GM18868 (cell line): ENCODE results near the gene TMIGD3.

Experiments
- ATAC-seq: cut with Tn5 transposase; IDR thresholded peaks from one replicate; pipeline ENCODE4 v1.9.1; 2021; ENCODE audit warnings: mild to moderate bottlenecking, moderate library complexity; ENCODE audit not compliant: unreplicated experiment

TMIGD3 gene

DNA sequence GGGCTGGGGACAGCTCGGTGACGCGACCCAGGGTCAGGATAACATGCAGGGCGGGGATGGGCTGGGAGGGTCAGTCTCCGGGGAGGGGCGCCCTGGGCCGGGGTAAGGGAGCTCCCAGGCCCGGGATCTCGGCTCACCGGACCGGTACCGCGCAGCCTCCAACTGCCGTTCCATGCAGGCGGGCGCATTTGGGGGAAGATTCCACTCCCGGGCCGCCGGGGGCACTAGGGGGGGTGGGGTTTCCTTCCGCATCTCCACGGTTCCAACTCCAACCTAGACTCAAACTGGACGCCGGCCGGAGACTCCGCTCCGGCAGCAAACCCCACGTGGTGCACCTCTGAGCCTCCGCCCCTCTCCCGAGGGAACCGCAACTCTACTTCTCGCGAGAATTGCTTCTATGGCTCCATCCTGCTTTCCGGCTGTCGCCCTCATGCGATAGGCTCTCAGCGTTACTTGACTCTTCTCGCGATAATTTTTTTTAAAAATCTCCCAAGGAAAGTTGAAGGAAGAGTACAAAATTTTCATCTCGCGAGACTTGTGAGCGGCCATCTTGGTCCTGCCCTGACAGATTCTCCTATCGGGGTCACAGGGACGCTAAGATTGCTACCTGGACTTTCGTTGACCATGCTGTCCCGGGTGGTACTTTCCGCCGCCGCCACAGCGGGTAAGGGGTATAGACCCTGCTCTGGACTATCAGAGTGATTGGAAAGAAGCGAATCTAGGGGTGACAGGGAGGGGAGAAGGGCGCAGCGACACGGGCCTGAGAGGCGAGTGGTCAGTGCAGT lies 54.3 kb downstream of the TMIGD3 start, which contains the start of the genes ATP5PB and WDR77:
Gene ATP5PB (plus strand): TSS at position 547 of the 785 bp plus-strand sequence. CDS start 78 bp downstream, at position 625.
Gene WDR77 (minus strand): TSS at position 339 of the 785 bp plus-strand sequence. CDS start 87 bp downstream, at position 252.
- peak; percentile 93 for ATAC-seq

DNA sequence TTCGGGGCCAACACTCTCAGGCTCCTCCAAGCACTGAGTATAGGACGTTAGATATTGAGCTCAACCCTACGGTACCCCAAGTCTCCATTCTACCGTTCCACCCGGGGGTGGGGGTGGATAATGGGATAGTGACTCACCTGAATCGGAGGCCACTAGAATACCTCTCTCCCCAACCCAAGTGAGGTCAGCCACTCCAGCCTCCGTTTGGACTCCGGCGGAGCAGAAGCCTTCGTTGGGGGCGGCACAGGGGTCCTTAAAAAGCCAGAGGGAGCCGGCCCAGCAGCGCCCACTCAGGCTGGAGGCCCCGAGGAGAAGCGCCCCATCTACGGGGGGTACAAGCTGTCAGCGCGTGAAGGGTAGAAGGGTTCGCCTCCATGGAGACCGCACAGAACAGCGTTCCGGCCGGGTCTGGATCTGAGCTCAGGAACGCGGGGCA lies 54.9 kb downstream of the TMIGD3 start:
- peak; percentile 22 for ATAC-seq

DNA sequence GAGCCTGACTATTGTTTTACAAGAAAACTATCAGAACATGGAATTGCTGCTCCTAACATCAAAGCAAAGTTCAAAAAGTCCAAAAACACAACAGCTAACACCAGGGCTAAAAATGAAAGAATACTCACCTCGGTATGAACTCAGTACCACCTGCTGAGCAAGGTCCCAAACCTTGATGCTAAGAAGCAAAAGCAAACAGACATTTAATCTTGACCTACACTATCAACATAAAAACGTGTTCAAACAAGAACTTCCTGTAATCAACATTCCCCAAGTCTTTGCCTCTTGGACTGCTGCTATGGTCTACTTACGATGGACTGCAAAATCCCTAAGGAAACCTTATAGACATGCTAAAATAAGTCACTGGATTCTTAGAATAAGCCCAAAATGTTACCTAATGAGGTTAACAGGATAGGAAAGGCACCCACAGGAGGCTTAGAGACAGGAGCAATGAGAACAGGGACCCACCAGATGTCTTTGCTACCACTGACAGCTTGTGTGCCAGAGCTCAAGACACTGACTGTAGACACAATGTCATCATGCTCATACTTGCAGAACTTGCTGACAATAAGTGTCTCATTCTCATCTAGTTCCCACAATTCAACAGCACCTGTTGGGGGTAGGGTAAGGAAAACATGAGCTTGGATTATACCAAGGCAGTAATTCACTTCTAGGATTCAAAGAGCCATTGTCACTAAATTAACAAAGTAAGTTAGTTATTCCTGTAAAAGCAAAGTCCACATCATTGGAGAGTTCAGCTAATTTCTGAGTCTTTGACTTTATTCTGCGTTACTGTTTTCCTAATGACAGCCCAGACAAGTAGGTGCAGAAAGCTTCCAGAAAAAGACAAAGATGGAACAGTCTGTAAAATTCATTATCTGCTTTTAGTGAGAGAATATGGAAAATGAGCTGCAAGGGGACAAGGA lies 56.2 kb downstream of the TMIGD3 start:
- ATAC-seq = no peak

DNA sequence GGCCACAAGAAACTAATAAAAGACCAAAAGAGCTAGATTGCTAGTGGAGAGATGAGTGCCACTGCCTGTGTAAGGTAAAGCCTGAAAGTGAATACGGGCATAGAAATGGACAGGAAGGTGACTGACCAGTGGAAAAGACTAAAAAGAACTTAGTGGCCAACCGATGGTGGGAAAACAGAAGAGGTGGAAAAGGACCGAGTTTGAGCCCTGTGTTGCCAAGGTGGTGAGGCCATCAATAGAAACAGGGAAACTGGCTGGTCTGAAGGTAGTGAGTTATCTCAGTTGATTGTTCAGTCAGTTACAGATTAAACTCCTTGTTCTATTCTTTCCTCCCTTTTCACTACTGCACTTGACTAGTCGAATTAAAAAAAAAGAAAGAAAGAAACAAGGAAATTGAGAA lies 56.9 kb downstream of the TMIGD3 start:
- ATAC-seq = no peak

DNA sequence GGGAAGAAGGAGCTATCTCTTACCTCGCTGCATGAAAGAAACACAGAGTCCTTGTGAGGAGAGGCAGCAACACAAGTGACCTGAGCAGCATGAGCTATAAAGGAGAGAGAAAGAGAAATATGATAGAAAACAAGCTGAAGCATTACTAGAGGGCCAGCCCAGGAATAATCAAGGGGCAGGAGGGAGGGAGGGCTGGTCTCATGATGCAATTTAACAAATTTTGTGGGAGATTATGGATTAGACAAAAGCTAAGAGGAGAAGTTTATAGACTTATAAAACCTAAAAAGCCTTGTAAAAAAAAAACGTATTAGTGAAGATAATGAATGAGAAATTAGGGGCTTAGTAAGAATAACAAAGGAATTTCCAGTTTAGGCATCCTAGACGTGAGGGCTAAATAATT lies 59.4 kb downstream of the TMIGD3 start:
- ATAC-seq = no peak

DNA sequence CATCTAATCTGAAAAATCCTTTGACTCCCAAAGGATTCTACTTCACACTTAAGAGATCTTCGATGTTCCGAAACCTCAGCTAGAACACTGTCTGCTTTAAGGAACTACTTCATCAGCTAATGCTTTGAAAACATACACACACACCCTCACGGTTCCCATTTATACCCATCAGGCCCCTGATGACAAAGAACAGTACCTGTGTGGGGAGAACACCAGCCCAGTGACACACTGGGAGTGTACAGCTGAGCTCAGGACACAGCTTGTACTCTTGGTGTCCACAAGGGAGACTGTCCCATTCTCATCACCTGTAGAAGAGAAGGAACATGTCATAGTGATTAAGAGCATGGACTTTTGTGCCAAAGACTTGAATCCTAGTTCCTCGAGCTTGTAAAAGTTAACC lies 61.0 kb downstream of the TMIGD3 start:
- no peak for ATAC-seq

DNA sequence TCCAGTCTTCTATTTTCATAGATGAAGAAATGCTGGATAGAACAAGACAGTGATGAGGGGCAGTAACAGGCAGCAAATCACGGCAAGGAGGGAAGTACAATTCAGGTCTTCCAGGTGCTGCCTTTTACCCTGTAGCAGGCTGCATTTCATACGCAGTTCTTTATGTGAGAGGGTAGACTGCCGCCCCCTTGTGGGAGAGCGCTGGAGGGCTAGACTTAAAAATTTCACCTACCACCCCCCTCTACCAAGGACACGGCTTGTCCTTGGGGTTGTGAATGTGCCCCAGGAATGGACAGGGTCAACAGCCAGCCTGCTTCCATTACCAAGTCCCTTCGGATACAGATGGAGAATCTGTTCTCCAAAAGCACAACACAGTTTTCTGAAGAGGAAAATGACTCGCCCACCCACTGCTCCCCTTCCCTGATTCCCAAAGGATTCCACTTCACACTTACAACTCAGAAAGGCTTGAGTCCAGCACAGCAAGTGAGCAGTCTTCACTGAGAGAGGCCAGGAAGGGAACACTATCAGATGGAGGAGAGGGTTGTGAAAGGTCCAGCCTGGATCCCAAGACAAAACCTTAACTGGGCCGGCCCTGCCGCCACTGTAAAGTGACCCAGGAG lies 61.8 kb downstream of the TMIGD3 start:
- ATAC-seq = peak; percentile 65

DNA sequence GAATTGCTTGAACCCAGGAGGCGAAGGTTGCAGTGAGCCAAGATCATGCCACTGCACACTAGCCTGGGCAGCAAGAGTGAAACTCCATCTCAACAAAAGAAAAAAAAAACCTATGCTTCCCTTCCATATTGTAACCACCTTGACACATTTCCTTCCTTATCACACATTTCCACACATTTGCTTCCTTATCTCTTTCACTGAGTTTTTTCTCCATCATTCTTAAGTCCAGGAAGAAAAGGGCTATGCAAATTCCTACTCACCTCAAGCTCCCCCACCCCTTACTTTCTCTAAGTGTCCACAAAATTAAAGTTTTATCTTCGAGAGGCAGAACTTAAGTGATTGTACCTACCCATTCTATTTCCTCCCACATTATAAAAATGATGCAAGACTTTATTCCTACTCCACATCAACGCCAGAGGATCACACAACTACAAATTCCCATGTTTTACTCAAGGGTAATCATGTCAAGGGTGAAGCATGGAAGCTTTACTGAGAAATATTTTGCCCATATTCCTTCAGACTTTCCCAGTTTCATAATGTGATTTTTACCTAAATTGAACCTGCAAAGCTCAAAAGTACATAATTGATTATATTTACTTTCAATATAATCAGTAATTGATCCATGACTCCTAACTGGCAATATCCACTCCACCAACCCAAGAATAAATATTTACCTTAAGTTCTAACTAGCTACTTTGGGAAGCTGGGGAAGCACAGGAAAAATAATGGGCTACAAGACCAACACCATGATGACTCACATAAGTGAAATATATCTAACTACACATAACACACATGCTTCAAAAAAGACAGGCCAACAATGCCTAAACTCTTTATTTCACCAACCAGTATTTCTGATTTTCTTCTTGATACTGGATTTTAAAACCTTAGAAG lies 63.7 kb downstream of the TMIGD3 start:
- no peak for ATAC-seq

DNA sequence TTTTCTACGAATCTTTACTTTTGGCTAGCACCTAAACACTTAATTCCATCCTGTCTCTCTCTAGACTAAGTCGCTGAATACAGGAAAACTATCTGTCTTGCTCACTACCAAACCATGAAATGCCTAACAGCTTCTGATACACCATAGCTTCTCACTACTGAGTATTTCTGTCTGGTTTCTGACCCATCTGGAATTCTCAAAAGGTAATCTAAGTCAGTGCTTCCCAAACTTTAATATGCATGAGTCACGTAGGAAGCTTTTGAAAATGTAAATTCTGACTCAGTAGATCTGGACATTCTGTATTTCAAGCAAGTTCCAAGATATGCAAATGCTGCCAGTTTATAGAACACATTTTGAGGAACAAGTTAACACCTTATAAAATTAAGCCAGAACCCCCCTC lies 66.7 kb downstream of the TMIGD3 start:
- no peak for ATAC-seq
